Measurements from ENCODE around the gene CLEC14A. TPM values are rescaled to one million over a fixed set of nuclear protein-coding genes. Genes with fewer than 3 reads are reported as not detected.

CLEC14A gene
- total RNA-seq, 1 experiment from 2014 or later, result not detected

- Mint-ChIP-seq H3K4me1 (ENCODE audit: low read depth, unreplicated experiment) (no peaks in the 10 kb centered on the region), H3K36me3 (ENCODE audit: insufficient read depth, unreplicated experiment) (no peaks in the 10 kb centered on the region), H3K27ac (ENCODE audit: unreplicated experiment) (no peak overlapping the region), H3K27me3 (ENCODE audit: insufficient read depth, unreplicated experiment) (no peaks in the 10 kb centered on the region), H3K9me3 (ENCODE audit: unreplicated experiment) (no peaks in the 10 kb centered on the region), H3K4me3 (ENCODE audit: unreplicated experiment) (no peak overlapping the region)
- intact Hi-C loops (cut with micrococcal nuclease; ENCODE audit: unreplicated experiment), result no loop called here
- H3K4me3 ChIP-seq (ENCODE audit: low read depth, low read length), result no peak overlapping the region
- no peaks in the 10 kb centered on the region for H3K36me3 ChIP-seq (ENCODE audit: control insufficient read depth, insufficient read depth, low read length)
- no peak for DNase-seq
- no peaks in the 10 kb centered on the region for H3K27me3 ChIP-seq (replicated peaks; ENCODE audit: control insufficient read depth, insufficient read depth, low read length)
- no TSS peak for BruUV-seq (replicated peaks)
- ChIA-PET POLR2A (no interaction called here), CTCF (no interaction called here)
- H3K9me3 ChIP-seq, result no peaks in the 10 kb centered on the region
- TF ChIP-seq CTCF (IDR thresholded peaks at IDR 0.05; ENCODE audit: insufficient read depth in 1 of 2, low read depth in 1 of 2, low read length in 1 of 2, severe bottlenecking in 1 of 2, unreplicated experiment in 1 of 2), result no peak
- no peaks in the 10 kb centered on the region for H3K4me1 ChIP-seq
Observed at GRCh38 chr14:38254571-38255407, 1.1 kb downstream of the CLEC14A start.

- Mint-ChIP-seq H3K9me3 (ENCODE audit: unreplicated experiment) (no peaks in the 10 kb centered on the region), H3K4me3 (ENCODE audit: unreplicated experiment) (no peak overlapping the region), H3K36me3 (ENCODE audit: insufficient read depth, unreplicated experiment) (no peaks in the 10 kb centered on the region), H3K27me3 (ENCODE audit: insufficient read depth, unreplicated experiment) (no peaks in the 10 kb centered on the region), H3K4me1 (ENCODE audit: low read depth, unreplicated experiment) (no peaks in the 10 kb centered on the region), H3K27ac (ENCODE audit: unreplicated experiment) (no peak overlapping the region)
- Histone ChIP-seq H3K27me3 (replicated peaks; ENCODE audit: control insufficient read depth, insufficient read depth, low read length) (no peaks in the 10 kb centered on the region), H3K4me3 (ENCODE audit: low read depth, low read length) (no peak overlapping the region), H3K4me1 (no peaks in the 10 kb centered on the region), H3K9me3 (no peaks in the 10 kb centered on the region), H3K36me3 (ENCODE audit: control insufficient read depth, insufficient read depth, low read length) (no peaks in the 10 kb centered on the region)
- POLR2A ChIA-PET, result no interaction called here
- DNase-seq, result no peak
- no TSS peak for BruUV-seq (replicated peaks)
- CTCF ChIA-PET, result no interaction called here
- TF ChIP-seq CTCF (IDR thresholded peaks at IDR 0.05; ENCODE audit: insufficient read depth in 1 of 2, low read depth in 1 of 2, low read length in 1 of 2, severe bottlenecking in 1 of 2, unreplicated experiment in 1 of 2), result no peak
- intact Hi-C loops (cut with micrococcal nuclease; ENCODE audit: unreplicated experiment), result no loop called here
Observed at GRCh38 chr14:38253676-38254075, 2.2 kb downstream of the CLEC14A start.

GRCh38 chr14:38252066-38252710, 3.7 kb downstream of the CLEC14A start:
- no TSS peak for BruUV-seq (replicated peaks)
- H3K9me3 Mint-ChIP-seq (ENCODE audit: unreplicated experiment), result no peaks in the 10 kb centered on the region
- Histone ChIP-seq H3K4me1 (no peaks in the 10 kb centered on the region), H3K9me3 (no peaks in the 10 kb centered on the region), H3K27me3 (replicated peaks; ENCODE audit: control insufficient read depth, insufficient read depth, low read length) (no peaks in the 10 kb centered on the region), H3K4me3 (ENCODE audit: low read depth, low read length) (no peak overlapping the region), H3K36me3 (ENCODE audit: control insufficient read depth, insufficient read depth, low read length) (no peaks in the 10 kb centered on the region)
- H3K4me1 Mint-ChIP-seq (ENCODE audit: low read depth, unreplicated experiment), result no peaks in the 10 kb centered on the region
- no peak overlapping the region for H3K4me3 Mint-ChIP-seq (ENCODE audit: unreplicated experiment)
- DNase-seq, result no peak
- intact Hi-C loops (cut with micrococcal nuclease; ENCODE audit: unreplicated experiment), result no loop called here
- peaks cover 3% of the 10 kb centered on the region for H3K27me3 Mint-ChIP-seq (ENCODE audit: insufficient read depth, unreplicated experiment)
- H3K27ac Mint-ChIP-seq (ENCODE audit: unreplicated experiment), result no peak overlapping the region
- no peak for TF ChIP-seq CTCF (IDR thresholded peaks at IDR 0.05; ENCODE audit: insufficient read depth in 1 of 2, low read depth in 1 of 2, low read length in 1 of 2, severe bottlenecking in 1 of 2, unreplicated experiment in 1 of 2)
- H3K36me3 Mint-ChIP-seq (ENCODE audit: insufficient read depth, unreplicated experiment), result no peaks in the 10 kb centered on the region
- POLR2A ChIA-PET, result no interaction called here
- CTCF ChIA-PET, result no interaction called here
